Esophagus muscularis mucosa (tissue), 4 donors: Measurements from ENCODE around the gene SH3BP1. TPM values are rescaled to one million over a fixed set of nuclear protein-coding genes. Genes with fewer than 3 reads are reported as not detected.
"Not testable (repeated sequence)": the region's sequence is repeated elsewhere in the genome, so short reads cannot be mapped to it uniquely, and the experiment has no call there.

ENCODE experiments used
- DNase-seq: peaks from one replicate; pipeline ENCODE4 v3.0.0-alpha.2; 2017; ENCODE audit errors: extremely low spot score
- H3K27ac ChIP-seq, 4 donors: fragments of 200-600 bp; sonication (generic); replicated peaks in 1 of 4; 1 replicate in 3 of 4; 2 replicates in 1 of 4; pipeline ENCODE4 v1.5.1; 2016 to 2019; ENCODE audit warnings: mild to moderate bottlenecking in 1 of 4
- H3K27me3 ChIP-seq, 4 donors: fragments of 200-600 bp; sonication (generic); one replicate each; pipeline versions ENCODE4 v1.5.1 to v1.6.0; 2016 to 2019
- H3K36me3 ChIP-seq, 4 donors: fragments of 200-600 bp; sonication (generic); one replicate each; pipeline ENCODE4 v1.5.1; 2016 to 2019
- H3K4me1 ChIP-seq, 4 donors: fragments of 200-600 bp; sonication (generic); one replicate each; pipeline ENCODE4 v1.5.1; 2016 to 2019
- H3K4me3 ChIP-seq, 4 donors: fragments of 200-600 bp; sonication (generic); 1 replicate in 2 of 4; 2 replicates in 2 of 4; pipeline ENCODE4 v1.5.1; 2016 to 2019; ENCODE audit warnings: mild to moderate bottlenecking in 4 of 4, moderate library complexity in 1 of 4
- H3K9me3 ChIP-seq, 4 donors: fragments of 200-600 bp; sonication (generic); 1 replicate in 3 of 4; 2 replicates in 1 of 4; pipeline ENCODE4 v1.5.1; 2016 to 2019
- CTCF ChIP-seq, 3 experiments: fragments of 200-600 bp in 2 of 3; fragments of 450-650 bp in 1 of 3; sonication (generic) in 2 of 3; IDR thresholded peaks; one replicate each; pipeline ENCODE4 v1.5.1; 2017 to 2019; ENCODE audit warnings: antibody characterized with exemption in 3 of 3, mild to moderate bottlenecking in 2 of 3, moderate library complexity in 1 of 3
- EP300 ChIP-seq: sonication (generic); formaldehyde crosslinking; IDR thresholded peaks from one replicate; pipeline ENCODE4 v1.6.1; 2017; ENCODE audit warnings: antibody characterized with exemption
- POLR2A ChIP-seq: fragments of 450-650 bp; IDR thresholded peaks from one replicate; pipeline ENCODE4 v1.6.1; 2017; ENCODE audit warnings: antibody characterized with exemption, moderate library complexity, mild to moderate bottlenecking, low read depth
- POLR2AphosphoS5 ChIP-seq, 2 donors: sonication (generic); formaldehyde crosslinking; IDR thresholded peaks; one replicate each; pipeline ENCODE4 v1.6.1; 2017; ENCODE audit warnings: antibody characterized with exemption in 2 of 2
- WGBS: methylation state at CpG from one replicate; pipeline ENCODE4 v1.1.5; 2018; 5-methylcytosine and 5-hydroxymethylcytosine counted together
- intact Hi-C: fragments of 100-400 bp; cut with DNase I; formaldehyde crosslinking; loops from one replicate; pipeline ENCODE4 v1.15.1; 2023
- total RNA-seq, 4 donors: library from RNA; depleted of rRNA; stranded (reverse); fragments of >200 nt; gene quantifications; one replicate each; pipeline versions ENCODE4 v1.1.0 to v1.2.1, GENCODE V29; 2016

The SH3BP1 gene
- total RNA-seq, 4 donors from 2014 or later: 1.5 to 7.5 (median 4.3) TPM

DNA sequence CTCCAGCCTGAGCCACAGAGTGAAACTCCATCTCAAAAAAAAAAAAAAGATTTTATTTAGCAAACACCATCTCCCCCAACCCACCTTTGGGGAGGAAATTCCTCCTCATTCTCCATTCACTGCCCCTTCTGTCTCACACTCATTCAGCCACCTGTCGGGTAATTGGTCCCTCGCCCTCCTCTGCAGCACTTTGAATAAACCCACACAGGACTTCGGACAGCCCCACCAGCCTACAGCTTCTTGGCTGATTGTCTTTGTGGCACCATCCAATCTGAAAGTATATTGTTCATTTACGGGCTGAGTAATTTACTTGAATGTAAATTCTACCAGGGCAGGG is 38.3 kb upstream of the SH3BP1 start:
- H3K4me3 ChIP-seq: no peak overlapping the region
- H3K4me1 ChIP-seq: peaks cover 0 to 6% (median 0%) of the 10 kb centered on the region in 4 donors
- no peaks in the 10 kb centered on the region for H3K9me3 ChIP-seq
- intact Hi-C loops: no loop called here
- no peak overlapping the region for H3K27ac ChIP-seq
- DNase-seq: no peak
- TF ChIP-seq EP300: no peak
- TF ChIP-seq CTCF (IDR thresholded peaks at IDR 0.05): no peak
- no peak for TF ChIP-seq POLR2AphosphoS5 (IDR thresholded peaks at IDR 0.05)
- TF ChIP-seq POLR2A: no peak
- WGBS: 46% methylated on average over 4 of the region's 4 CpGs
- H3K36me3 ChIP-seq: no peaks in the 10 kb centered on the region
- H3K27me3 ChIP-seq: peaks cover 0 to 36% (median 0%) of the 10 kb centered on the region in 4 donors

GRCh38 chr22:37601540-37602442 is 37.7 kb upstream of the SH3BP1 start:
- Histone ChIP-seq H3K4me1 (peaks cover under 1 to 8% (median under 1%) of the 10 kb centered on the region in 4 donors), H3K27me3 (peaks cover 0 to 35% (median 0%) of the 10 kb centered on the region in 4 donors), H3K27ac (no peak overlapping the region), H3K36me3 (no peaks in the 10 kb centered on the region), H3K4me3 (no peak overlapping the region), H3K9me3 (no peaks in the 10 kb centered on the region)
- TF ChIP-seq CTCF (IDR thresholded peaks at IDR 0.05) (no peak), EP300 (no peak), POLR2AphosphoS5 (IDR thresholded peaks at IDR 0.05) (no peak), POLR2A (no peak)
- WGBS: 45% methylated on average over 14 of the region's 14 CpGs
- intact Hi-C loops: no loop called here
- DNase-seq: no peak

DNA sequence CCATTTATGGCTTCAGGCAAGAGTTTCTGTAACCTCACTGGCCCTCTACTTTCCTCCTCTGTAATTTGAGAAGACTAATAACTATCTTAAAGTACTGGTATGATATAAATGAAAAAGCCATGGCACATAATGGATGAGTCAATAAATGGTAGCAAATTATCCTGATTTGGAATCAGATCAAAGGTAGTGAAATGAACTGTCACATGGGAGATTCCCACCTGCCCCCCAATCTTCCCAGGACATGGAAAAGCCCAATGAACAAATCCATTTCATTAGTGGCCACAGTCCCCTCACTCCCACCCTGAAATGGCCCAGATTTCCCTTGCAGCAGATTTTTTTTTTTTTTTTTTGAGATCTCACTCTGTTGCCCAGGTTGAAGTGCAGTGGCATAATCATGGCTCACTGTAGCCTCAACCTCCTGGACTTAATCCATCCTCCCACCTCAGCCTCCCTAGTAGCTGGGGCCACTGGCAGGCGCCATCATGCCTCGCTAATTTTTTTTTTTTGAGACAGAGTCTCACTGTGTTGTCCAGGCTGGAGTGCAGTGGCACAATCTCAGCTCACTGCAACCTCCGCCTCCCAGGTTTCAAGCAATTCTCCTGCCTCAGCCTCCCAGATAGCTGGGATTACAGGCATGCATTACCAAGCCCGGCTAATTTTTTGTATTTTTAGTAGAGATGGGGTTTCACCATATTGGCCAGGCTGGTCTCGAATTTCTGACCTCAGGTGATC is 36.8 kb upstream of the SH3BP1 start:
- intact Hi-C loops, H3K9me3 ChIP-seq, H3K27ac ChIP-seq, DNase-seq, H3K36me3 ChIP-seq, H3K4me3 ChIP-seq: not testable (repeated sequence)
- Histone ChIP-seq H3K27me3 (peaks cover 0 to 35% (median 0%) of the 10 kb centered on the region in 4 donors), H3K4me1 (peaks cover 3 to 17% (median 10%) of the 10 kb centered on the region in 4 donors)
- 86% methylated on average over 5 of the region's 5 CpGs for WGBS

- H3K9me3 ChIP-seq: no peaks in the 10 kb centered on the region
- no peak for TF ChIP-seq POLR2AphosphoS5 (IDR thresholded peaks at IDR 0.05)
- no peak for TF ChIP-seq CTCF (IDR thresholded peaks at IDR 0.05)
- no peak for TF ChIP-seq EP300
- no peak for TF ChIP-seq POLR2A
- intact Hi-C loops: no loop called here
- H3K4me1 ChIP-seq: peaks cover 3 to 19% (median 15%) of the 10 kb centered on the region in 4 donors
- H3K27me3 ChIP-seq: peaks cover 0 to 35% (median 0%) of the 10 kb centered on the region in 4 donors
- no peaks in the 10 kb centered on the region for H3K36me3 ChIP-seq
- no peak overlapping the region for H3K27ac ChIP-seq
- 86% methylated on average over 6 of the region's 6 CpGs for WGBS
- DNase-seq: no peak
- no peak overlapping the region for H3K4me3 ChIP-seq
These were observed 35.4 kb upstream of the SH3BP1 start for GRCh38 chr22:37604074-37604473.

DNA sequence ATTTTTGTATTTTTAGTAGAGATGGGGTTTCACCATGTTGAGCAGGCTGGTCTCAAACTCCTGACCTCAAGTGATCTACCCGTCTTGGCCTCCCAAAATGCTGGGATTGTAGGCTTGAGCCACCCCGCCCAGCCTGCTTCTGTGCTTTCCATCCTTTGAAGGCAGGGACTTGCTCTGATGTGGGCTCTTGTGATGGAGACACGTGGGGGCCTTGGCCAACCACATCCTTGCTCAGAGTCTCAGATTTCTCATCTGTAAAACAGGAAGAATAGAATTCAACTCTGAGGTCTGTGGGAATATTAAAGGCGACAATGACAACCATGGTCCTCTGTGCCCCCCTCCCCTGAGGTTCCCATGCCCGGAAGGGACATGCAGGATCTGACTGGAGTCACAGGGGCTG is 34.6 kb upstream of the SH3BP1 start:
- H3K4me3 ChIP-seq: no peak overlapping the region
- intact Hi-C loops: no loop called here
- no peak for DNase-seq
- WGBS: 53% methylated on average over 5 of the region's 5 CpGs
- no peaks in the 10 kb centered on the region for H3K36me3 ChIP-seq
- H3K9me3 ChIP-seq: no peaks in the 10 kb centered on the region
- TF ChIP-seq CTCF (IDR thresholded peaks at IDR 0.05) (no peak), POLR2A (no peak), EP300 (no peak), POLR2AphosphoS5 (IDR thresholded peaks at IDR 0.05) (no peak)
- peaks cover 0 to 35% (median 0%) of the 10 kb centered on the region in 4 donors for H3K27me3 ChIP-seq
- H3K27ac ChIP-seq: no peak overlapping the region
- H3K4me1 ChIP-seq: peaks cover 11 to 24% (median 22%) of the 10 kb centered on the region in 4 donors
